ENCODE data around the gene DOCK3. TPM values are rescaled to one million over a fixed set of nuclear protein-coding genes. Genes with fewer than 3 reads are reported as not detected.
"Not testable (repeated sequence)": the region's sequence is repeated elsewhere in the genome, so short reads cannot be mapped to it uniquely, and the experiment has no call there.

The DOCK3 gene
- polyA plus RNA-seq, 2 donors, result 0.93 to 2.8 TPM

GRCh38 chr3:50806806-50807205, 132.1 kb downstream of the DOCK3 start:
- WGBS, 2 donors, result 63 to 78% methylated on average over 4 of the region's 4 CpGs
- H3K27ac ChIP-seq (ENCODE audit: low read depth in 2 of 2, low read length in 1 of 2), result peak overlapping the region; percentile 52 to 64
- H3K4me1 ChIP-seq (ENCODE audit: control insufficient read depth in 2 of 2, insufficient read depth in 2 of 2, low read length in 1 of 2), result peaks cover 3 to 12% of the 10 kb centered on the region in 2 donors
- H3K27me3 ChIP-seq (ENCODE audit: control insufficient read depth in 1 of 2, insufficient read depth in 2 of 2, low read length in 2 of 2), result no peaks in the 10 kb centered on the region
- H3K4me3 ChIP-seq (ENCODE audit: low read depth in 1 of 2, low read length in 2 of 2), result no peak overlapping the region
- H3K9me3 ChIP-seq (ENCODE audit: control insufficient read depth in 2 of 2, insufficient read depth in 1 of 2, low read depth in 1 of 2, low read length in 1 of 2), result no peaks in the 10 kb centered on the region
- no peaks in the 10 kb centered on the region for H3K36me3 ChIP-seq (ENCODE audit: control insufficient read depth in 2 of 2, insufficient read depth in 2 of 2, low read length in 1 of 2)

DNA sequence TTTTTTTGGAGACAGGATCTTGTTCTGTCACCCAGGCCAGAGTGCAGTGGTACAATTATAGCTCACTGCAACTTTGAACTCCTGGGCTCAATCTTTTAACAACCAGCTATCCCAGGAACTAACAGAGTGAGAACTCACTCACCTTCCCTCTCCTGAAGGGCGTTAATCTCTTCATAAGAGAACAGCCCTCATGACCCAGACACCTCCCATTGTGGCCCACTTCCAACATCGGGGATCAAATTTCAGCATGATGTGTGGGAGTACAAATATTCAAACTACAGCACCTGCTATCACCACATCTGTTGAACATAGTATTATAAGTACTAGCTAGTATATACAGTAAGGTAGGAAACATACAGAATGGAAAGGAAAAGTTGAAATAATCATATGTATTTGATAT, 132.5 kb downstream of the DOCK3 start:
- H3K9me3 ChIP-seq (ENCODE audit: control insufficient read depth in 2 of 2, insufficient read depth in 1 of 2, low read depth in 1 of 2, low read length in 1 of 2), result no peaks in the 10 kb centered on the region
- no peaks in the 10 kb centered on the region for H3K27me3 ChIP-seq (ENCODE audit: control insufficient read depth in 1 of 2, insufficient read depth in 2 of 2, low read length in 2 of 2)
- H3K27ac ChIP-seq (ENCODE audit: low read depth in 2 of 2, low read length in 1 of 2), result peak overlapping the region; percentile 33 to 64
- peaks cover 3 to 12% of the 10 kb centered on the region in 2 donors for H3K4me1 ChIP-seq (ENCODE audit: control insufficient read depth in 2 of 2, insufficient read depth in 2 of 2, low read length in 1 of 2)
- H3K36me3 ChIP-seq (ENCODE audit: control insufficient read depth in 2 of 2, insufficient read depth in 2 of 2, low read length in 1 of 2), result no peaks in the 10 kb centered on the region
- 38 to 50% methylated on average over 2 of the region's 2 CpGs for WGBS, 2 donors
- H3K4me3 ChIP-seq (ENCODE audit: low read depth in 1 of 2, low read length in 2 of 2), result no peak overlapping the region

DNA sequence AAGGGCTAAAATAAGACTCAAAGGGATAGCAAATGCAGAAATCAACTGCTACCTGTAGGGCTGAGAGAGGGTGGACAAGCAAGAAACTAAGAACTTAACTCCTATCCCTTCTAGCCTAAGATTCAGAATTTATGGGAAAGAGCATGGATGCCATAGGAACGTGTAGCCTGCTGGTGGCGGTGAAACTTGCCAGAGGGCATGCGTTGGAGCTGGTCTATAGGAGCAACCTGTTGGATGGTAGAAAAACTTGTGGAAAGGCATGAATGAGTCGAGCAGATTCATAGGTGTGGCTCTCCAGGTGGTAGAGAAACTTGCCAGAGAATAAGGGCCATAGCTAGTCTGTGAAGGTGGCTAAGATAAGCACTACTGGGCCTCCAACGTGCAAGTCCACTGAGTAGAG, 137.2 kb downstream of the DOCK3 start:
- Histone ChIP-seq H3K9me3 (ENCODE audit: control insufficient read depth in 2 of 2, insufficient read depth in 1 of 2, low read depth in 1 of 2, low read length in 1 of 2) (no peaks in the 10 kb centered on the region), H3K36me3 (ENCODE audit: control insufficient read depth in 2 of 2, insufficient read depth in 2 of 2, low read length in 1 of 2) (no peaks in the 10 kb centered on the region), H3K27ac (ENCODE audit: low read depth in 2 of 2, low read length in 1 of 2) (no peak overlapping the region), H3K4me1 (ENCODE audit: control insufficient read depth in 2 of 2, insufficient read depth in 2 of 2, low read length in 1 of 2) (no peaks in the 10 kb centered on the region), H3K4me3 (ENCODE audit: low read depth in 1 of 2, low read length in 2 of 2) (no peak overlapping the region), H3K27me3 (ENCODE audit: control insufficient read depth in 1 of 2, insufficient read depth in 2 of 2, low read length in 2 of 2) (no peaks in the 10 kb centered on the region)
- 64 to 69% methylated on average over 5 of the region's 5 CpGs for WGBS, 2 donors

GRCh38 chr3:50815844-50816243, 141.1 kb downstream of the DOCK3 start:
- Histone ChIP-seq H3K27ac (ENCODE audit: low read depth in 2 of 2, low read length in 1 of 2) (peak overlapping the region in 1 of 2 donors; percentile 12), H3K27me3 (ENCODE audit: control insufficient read depth in 1 of 2, insufficient read depth in 2 of 2, low read length in 2 of 2) (no peaks in the 10 kb centered on the region), H3K4me1 (ENCODE audit: control insufficient read depth in 2 of 2, insufficient read depth in 2 of 2, low read length in 1 of 2) (no peaks in the 10 kb centered on the region), H3K36me3 (ENCODE audit: control insufficient read depth in 2 of 2, insufficient read depth in 2 of 2, low read length in 1 of 2) (no peaks in the 10 kb centered on the region), H3K4me3 (ENCODE audit: low read depth in 1 of 2, low read length in 2 of 2) (no peak overlapping the region), H3K9me3 (ENCODE audit: control insufficient read depth in 2 of 2, insufficient read depth in 1 of 2, low read depth in 1 of 2, low read length in 1 of 2) (no peaks in the 10 kb centered on the region)

DNA sequence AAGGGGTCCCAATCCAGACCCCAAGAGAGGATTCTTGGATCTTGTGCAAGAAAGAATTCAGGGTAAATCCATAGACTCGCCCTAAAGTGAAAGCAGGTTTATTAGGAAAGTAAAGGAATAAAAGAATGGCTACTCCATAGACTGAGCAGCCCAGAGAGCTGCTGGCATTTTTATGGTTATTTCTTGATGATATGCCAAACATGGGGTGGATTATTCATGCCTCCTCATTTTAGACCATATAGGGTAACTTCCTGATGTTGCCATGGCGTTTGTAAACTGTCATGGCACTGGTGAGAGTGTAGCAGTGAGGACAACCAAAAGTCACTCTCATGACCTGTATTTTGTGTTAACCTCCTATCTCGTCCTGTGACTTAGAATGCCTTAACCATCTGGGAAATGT, 142.2 kb downstream of the DOCK3 start:
- no peaks in the 10 kb centered on the region for H3K9me3 ChIP-seq (ENCODE audit: control insufficient read depth in 2 of 2, insufficient read depth in 1 of 2, low read depth in 1 of 2, low read length in 1 of 2)
- no peaks in the 10 kb centered on the region for H3K27me3 ChIP-seq (ENCODE audit: control insufficient read depth in 1 of 2, insufficient read depth in 2 of 2, low read length in 2 of 2)
- H3K4me1 ChIP-seq (ENCODE audit: control insufficient read depth in 2 of 2, insufficient read depth in 2 of 2, low read length in 1 of 2), result no peaks in the 10 kb centered on the region
- H3K36me3 ChIP-seq (ENCODE audit: control insufficient read depth in 2 of 2, insufficient read depth in 2 of 2, low read length in 1 of 2), result no peaks in the 10 kb centered on the region
- H3K4me3 ChIP-seq (ENCODE audit: low read depth in 1 of 2, low read length in 2 of 2), result no peak overlapping the region
- WGBS, 2 donors, result 51 to 66% methylated on average over 3 of the region's 3 CpGs
- H3K27ac ChIP-seq (ENCODE audit: low read depth in 2 of 2, low read length in 1 of 2), result no peak overlapping the region

GRCh38 chr3:50817756-50818529, 143.2 kb downstream of the DOCK3 start:
- 39 to 44% methylated on average over 3 of the region's 3 CpGs for WGBS, 2 donors
- no peaks in the 10 kb centered on the region for H3K9me3 ChIP-seq (ENCODE audit: control insufficient read depth in 2 of 2, insufficient read depth in 1 of 2, low read depth in 1 of 2, low read length in 1 of 2)
- H3K27me3 ChIP-seq (ENCODE audit: control insufficient read depth in 1 of 2, insufficient read depth in 2 of 2, low read length in 2 of 2), result no peaks in the 10 kb centered on the region
- no peaks in the 10 kb centered on the region for H3K4me1 ChIP-seq (ENCODE audit: control insufficient read depth in 2 of 2, insufficient read depth in 2 of 2, low read length in 1 of 2)
- H3K36me3 ChIP-seq (ENCODE audit: control insufficient read depth in 2 of 2, insufficient read depth in 2 of 2, low read length in 1 of 2), result no peaks in the 10 kb centered on the region
- no peak overlapping the region for H3K4me3 ChIP-seq (ENCODE audit: low read depth in 1 of 2, low read length in 2 of 2)
- H3K27ac ChIP-seq (ENCODE audit: low read depth in 2 of 2, low read length in 1 of 2), result no peak overlapping the region

DNA sequence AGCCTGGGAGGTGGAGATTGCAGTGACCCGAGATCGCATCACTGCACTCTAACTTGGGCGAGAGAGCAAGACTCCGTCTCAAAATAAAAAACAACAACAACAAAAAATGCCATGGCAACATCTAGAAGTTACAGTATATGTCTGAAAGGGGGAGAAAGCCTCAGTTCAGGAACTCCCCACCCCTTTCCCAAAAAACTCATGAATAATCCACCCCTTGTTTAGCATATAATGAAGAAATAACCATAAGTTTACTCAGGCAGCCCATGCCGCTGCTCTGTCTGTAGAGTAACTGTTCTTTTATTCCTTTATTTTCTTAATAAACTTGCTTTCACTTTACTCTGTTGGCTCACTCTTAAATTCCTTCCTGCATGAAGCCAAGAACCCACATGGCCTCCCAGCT, 145.2 kb downstream of the DOCK3 start:
- no peak overlapping the region for H3K27ac ChIP-seq (ENCODE audit: low read depth in 2 of 2, low read length in 1 of 2)
- WGBS, 2 donors, result 95 to 96% methylated on average over 5 of the region's 5 CpGs
- H3K27me3 ChIP-seq (ENCODE audit: control insufficient read depth in 1 of 2, insufficient read depth in 2 of 2, low read length in 2 of 2), result no peaks in the 10 kb centered on the region
- no peak overlapping the region for H3K4me3 ChIP-seq (ENCODE audit: low read depth in 1 of 2, low read length in 2 of 2)
- H3K9me3 ChIP-seq (ENCODE audit: control insufficient read depth in 2 of 2, insufficient read depth in 1 of 2, low read depth in 1 of 2, low read length in 1 of 2), result no peaks in the 10 kb centered on the region
- no peaks in the 10 kb centered on the region for H3K4me1 ChIP-seq (ENCODE audit: control insufficient read depth in 2 of 2, insufficient read depth in 2 of 2, low read length in 1 of 2)
- H3K36me3 ChIP-seq (ENCODE audit: control insufficient read depth in 2 of 2, insufficient read depth in 2 of 2, low read length in 1 of 2), result no peaks in the 10 kb centered on the region

- no peaks in the 10 kb centered on the region for H3K27me3 ChIP-seq (ENCODE audit: control insufficient read depth in 1 of 2, insufficient read depth in 2 of 2, low read length in 2 of 2)
- no peaks in the 10 kb centered on the region for H3K9me3 ChIP-seq (ENCODE audit: control insufficient read depth in 2 of 2, insufficient read depth in 1 of 2, low read depth in 1 of 2, low read length in 1 of 2)
- 15 to 32% methylated on average over 1 of the region's 1 CpG for WGBS, 2 donors
- no peak overlapping the region for H3K27ac ChIP-seq (ENCODE audit: low read depth in 2 of 2, low read length in 1 of 2)
- H3K36me3 ChIP-seq (ENCODE audit: control insufficient read depth in 2 of 2, insufficient read depth in 2 of 2, low read length in 1 of 2), result no peaks in the 10 kb centered on the region
- no peak overlapping the region for H3K4me3 ChIP-seq (ENCODE audit: low read depth in 1 of 2, low read length in 2 of 2)
- no peaks in the 10 kb centered on the region for H3K4me1 ChIP-seq (ENCODE audit: control insufficient read depth in 2 of 2, insufficient read depth in 2 of 2, low read length in 1 of 2)
Observed at GRCh38 chr3:50825841-50826240, 151.1 kb downstream of the DOCK3 start.

GRCh38 chr3:50830451-50830850, 155.7 kb downstream of the DOCK3 start:
- Histone ChIP-seq H3K27me3 (ENCODE audit: control insufficient read depth in 1 of 2, insufficient read depth in 2 of 2, low read length in 2 of 2) (no peaks in the 10 kb centered on the region), H3K4me3 (ENCODE audit: low read depth in 1 of 2, low read length in 2 of 2) (no peak overlapping the region), H3K27ac (ENCODE audit: low read depth in 2 of 2, low read length in 1 of 2) (no peak overlapping the region), H3K9me3 (ENCODE audit: control insufficient read depth in 2 of 2, insufficient read depth in 1 of 2, low read depth in 1 of 2, low read length in 1 of 2) (no peaks in the 10 kb centered on the region), H3K36me3 (ENCODE audit: control insufficient read depth in 2 of 2, insufficient read depth in 2 of 2, low read length in 1 of 2) (no peaks in the 10 kb centered on the region), H3K4me1 (ENCODE audit: control insufficient read depth in 2 of 2, insufficient read depth in 2 of 2, low read length in 1 of 2) (no peaks in the 10 kb centered on the region)
- 87 to 88% methylated on average over 3 of the region's 3 CpGs for WGBS, 2 donors

DNA sequence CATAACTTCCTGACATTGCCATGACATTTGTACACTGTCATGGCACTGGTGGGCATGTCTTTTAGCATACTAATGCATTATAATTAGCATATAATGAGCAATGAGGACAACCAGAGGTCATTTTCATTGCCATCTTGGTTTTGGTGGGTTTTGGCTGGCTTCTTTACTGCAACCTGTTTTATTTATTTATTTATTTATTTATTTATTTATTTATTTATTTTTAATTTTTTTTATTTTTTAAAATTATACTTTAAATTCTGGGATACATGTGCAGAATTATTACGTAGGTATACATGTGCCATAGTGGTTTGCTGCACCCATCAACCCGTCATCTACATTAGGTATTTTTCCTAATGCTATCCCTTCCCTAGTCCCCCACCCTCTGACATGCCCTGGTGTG, 156.3 kb downstream of the DOCK3 start:
- H3K4me3 ChIP-seq (ENCODE audit: low read depth in 1 of 2, low read length in 2 of 2); H3K36me3 ChIP-seq (ENCODE audit: control insufficient read depth in 2 of 2, insufficient read depth in 2 of 2, low read length in 1 of 2); H3K4me1 ChIP-seq (ENCODE audit: control insufficient read depth in 2 of 2, insufficient read depth in 2 of 2, low read length in 1 of 2); H3K27ac ChIP-seq (ENCODE audit: low read depth in 2 of 2, low read length in 1 of 2); H3K27me3 ChIP-seq (ENCODE audit: control insufficient read depth in 1 of 2, insufficient read depth in 2 of 2, low read length in 2 of 2); H3K9me3 ChIP-seq (ENCODE audit: control insufficient read depth in 2 of 2, insufficient read depth in 1 of 2, low read depth in 1 of 2, low read length in 1 of 2): not testable (repeated sequence)
- WGBS, 2 donors, result 91% methylated on average over 2 of the region's 2 CpGs

Data from esophagus (tissue), 2 donors.